Measurements from ENCODE around the gene MROH8. TPM values are rescaled to one million over a fixed set of nuclear protein-coding genes. Genes with fewer than 3 reads are reported as not detected.

The MROH8 gene
- total and polyA plus RNA-seq, 2 of the 13 experiments (the other 11 are each of a cell fraction or from before 2014, with no cell fraction given): 2.6 to 5.5 TPM

DNA sequence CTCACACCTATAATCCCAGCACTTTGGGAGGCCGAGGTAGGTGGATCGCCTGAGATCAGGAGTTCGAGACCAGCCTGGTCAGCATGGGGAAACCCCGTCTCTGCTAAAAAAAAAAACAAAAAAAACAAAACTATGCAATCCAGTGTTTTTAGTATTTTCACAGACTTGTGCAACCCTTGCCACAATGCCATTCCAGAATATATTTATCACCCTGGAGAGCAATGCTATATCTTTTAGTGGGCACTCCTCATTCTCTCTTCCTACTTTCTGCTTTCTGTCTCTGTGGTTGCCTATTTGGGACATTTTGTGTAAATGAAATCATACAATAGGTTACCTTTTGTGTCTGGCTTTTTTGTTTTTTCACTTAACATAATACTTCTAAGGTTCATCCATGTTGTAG, 39.1 kb upstream of the MROH8 start:
- peaks cover 17% of the 10 kb centered on the region for H4K20me1 ChIP-seq (ENCODE audit: insufficient read depth, low read length)
- in situ Hi-C loops (cut with HindIII; ENCODE audit: extremely low pct_ligation_motif_present, low pct_unique_long_range_greater_than_20kb): no loop called here
- peaks cover 45 to 89% of the 10 kb centered on the region in 2 experiments for H3K36me3 ChIP-seq (replicated peaks in 1 of 2; ENCODE audit: control insufficient read depth in 1 of 2, insufficient read depth in 2 of 2, low read length in 2 of 2)
- 97% methylated on average over 4 of the region's 4 CpGs for WGBS (ENCODE audit: low lambda C conversion rate)
- TF ChIP-seq ZNF207 (IDR thresholded peaks at IDR 0.05; ENCODE audit: borderline replicate concordance) (no peak), HNRNPUL1 (IDR thresholded peaks at IDR 0.05; ENCODE audit: low read depth, low read length) (no peak), NFKB2 (CRISPR knock-in tag; IDR thresholded peaks at IDR 0.05; ENCODE audit: borderline replicate concordance) (no peak), SUZ12 (IDR thresholded peaks at IDR 0.05; ENCODE audit: low read depth, low read length) (no peak), PHF8 (CRISPR knock-in tag; IDR thresholded peaks at IDR 0.05) (no peak), ELF4 (CRISPR knock-in tag; IDR thresholded peaks at IDR 0.05; ENCODE audit: borderline replicate concordance) (no peak), ZNF674 (CRISPR knock-in tag; IDR thresholded peaks at IDR 0.05; ENCODE audit: low read depth) (no peak), HMGA1 (CRISPR knock-in tag; conservative IDR thresholded peaks at IDR 0.05) (no peak), ZNF570 (CRISPR knock-in tag; IDR thresholded peaks at IDR 0.05; ENCODE audit: borderline replicate concordance) (no peak), TBX3 (IDR thresholded peaks at IDR 0.05; ENCODE audit: borderline replicate concordance) (no peak), ZNF230 (CRISPR knock-in tag; IDR thresholded peaks at IDR 0.05) (no peak), NR3C1 (CRISPR knock-in tag; IDR thresholded peaks at IDR 0.05) (no peak), ARID4A (CRISPR knock-in tag; IDR thresholded peaks at IDR 0.05; ENCODE audit: borderline replicate concordance) (no peak), SNAI1 (CRISPR knock-in tag; IDR thresholded peaks at IDR 0.05; ENCODE audit: borderline replicate concordance) (no peak)
- TF ChIP-seq, protein P1, sequence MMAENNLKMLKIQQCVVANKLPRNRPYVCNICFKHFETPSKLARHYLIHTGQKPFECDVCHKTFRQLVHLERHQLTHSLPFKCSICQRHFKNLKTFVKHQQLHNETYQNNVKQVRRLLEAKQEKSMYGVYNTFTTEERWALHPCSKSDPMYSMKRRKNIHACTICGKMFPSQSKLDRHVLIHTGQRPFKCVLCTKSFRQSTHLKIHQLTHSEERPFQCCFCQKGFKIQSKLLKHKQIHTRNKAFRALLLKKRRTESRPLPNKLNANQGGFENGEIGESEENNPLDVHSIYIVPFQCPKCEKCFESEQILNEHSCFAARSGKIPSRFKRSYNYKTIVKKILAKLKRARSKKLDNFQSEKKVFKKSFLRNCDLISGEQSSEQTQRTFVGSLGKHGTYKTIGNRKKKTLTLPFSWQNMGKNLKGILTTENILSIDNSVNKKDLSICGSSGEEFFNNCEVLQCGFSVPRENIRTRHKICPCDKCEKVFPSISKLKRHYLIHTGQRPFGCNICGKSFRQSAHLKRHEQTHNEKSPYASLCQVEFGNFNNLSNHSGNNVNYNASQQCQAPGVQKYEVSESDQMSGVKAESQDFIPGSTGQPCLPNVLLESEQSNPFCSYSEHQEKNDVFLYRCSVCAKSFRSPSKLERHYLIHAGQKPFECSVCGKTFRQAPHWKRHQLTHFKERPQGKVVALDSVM (CRISPR knock-in tag; IDR thresholded peaks at IDR 0.05): no peak
- TF ChIP-seq, protein P2, sequence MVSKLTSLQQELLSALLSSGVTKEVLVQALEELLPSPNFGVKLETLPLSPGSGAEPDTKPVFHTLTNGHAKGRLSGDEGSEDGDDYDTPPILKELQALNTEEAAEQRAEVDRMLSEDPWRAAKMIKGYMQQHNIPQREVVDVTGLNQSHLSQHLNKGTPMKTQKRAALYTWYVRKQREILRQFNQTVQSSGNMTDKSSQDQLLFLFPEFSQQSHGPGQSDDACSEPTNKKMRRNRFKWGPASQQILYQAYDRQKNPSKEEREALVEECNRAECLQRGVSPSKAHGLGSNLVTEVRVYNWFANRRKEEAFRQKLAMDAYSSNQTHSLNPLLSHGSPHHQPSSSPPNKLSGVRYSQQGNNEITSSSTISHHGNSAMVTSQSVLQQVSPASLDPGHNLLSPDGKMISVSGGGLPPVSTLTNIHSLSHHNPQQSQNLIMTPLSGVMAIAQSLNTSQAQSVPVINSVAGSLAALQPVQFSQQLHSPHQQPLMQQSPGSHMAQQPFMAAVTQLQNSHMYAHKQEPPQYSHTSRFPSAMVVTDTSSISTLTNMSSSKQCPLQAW (CRISPR knock-in tag; IDR thresholded peaks at IDR 0.05): no peak
- no TSS peak for BruUV-seq (replicated peaks)
- ATAC-seq: no peak
- CTCF ChIA-PET (ENCODE audit: low intra/inter-chr PET ratio, low total read pairs): no interaction called here
- peaks cover 10% of the 10 kb centered on the region for H3K4me1 ChIP-seq (ENCODE audit: insufficient read depth, low read length)
- no peaks in the 10 kb centered on the region for H3K9me3 ChIP-seq (ENCODE audit: low read length)
- FAIRE-seq: no peak
- no peak overlapping the region for H3K9ac ChIP-seq (ENCODE audit: insufficient read depth, low read depth, low read length)
- H3K79me2 ChIP-seq (ENCODE audit: insufficient read depth, low read length): peaks cover 23% of the 10 kb centered on the region
- POLR2A ChIA-PET: no interaction called here
- intact Hi-C loops (cut with micrococcal nuclease; ENCODE audit: unreplicated experiment): no loop called here
- H3K27me3 ChIP-seq (ENCODE audit: control insufficient read depth in 1 of 2, insufficient read depth in 2 of 2, low read length in 2 of 2): no peaks in the 10 kb centered on the region
- H3K27ac ChIP-seq (ENCODE audit: extremely low read length, insufficient read depth, low read length): no peak overlapping the region
- H3K4me2 ChIP-seq (ENCODE audit: low read depth, low read length): no peak overlapping the region
- H2AFZ ChIP-seq (ENCODE audit: low read length): no peak overlapping the region
- H3K4me3 ChIP-seq (replicated peaks in 1 of 3; ENCODE audit: insufficient read depth in 1 of 3, low read depth in 2 of 3, low read length in 3 of 3): no peak overlapping the region
- DNase-seq (ENCODE audit: low spot score): no peak

Measured in HepG2 (cell line).